22Rv1 (cell line): ENCODE data around the gene TRMU.

ENCODE experiments used
- CTCF ChIP-seq: fragments of 450-650 bp; IDR thresholded peaks from 2 replicates; pipeline ENCODE4 v1.5.1; 2017; ENCODE audit warnings: mild to moderate bottlenecking
- ZFX ChIP-seq: fragments of 450-650 bp; IDR thresholded peaks from 2 replicates; pipeline ENCODE4 v1.6.1; 2017; ENCODE audit warnings: antibody characterized with exemption, borderline replicate concordance

GRCh38 chr22:46290843-46291785 is 44.4 kb upstream of the TRMU start:
- TF ChIP-seq CTCF (no peak), ZFX (no peak)
